ENCODE data around the gene PAPOLB. TPM values are rescaled to one million over a fixed set of nuclear protein-coding genes. Genes with fewer than 3 reads are reported as not detected.

PAPOLB gene
- total RNA-seq, 4 donors from 2014 or later, result 0.38 TPM; not detected in 3

DNA sequence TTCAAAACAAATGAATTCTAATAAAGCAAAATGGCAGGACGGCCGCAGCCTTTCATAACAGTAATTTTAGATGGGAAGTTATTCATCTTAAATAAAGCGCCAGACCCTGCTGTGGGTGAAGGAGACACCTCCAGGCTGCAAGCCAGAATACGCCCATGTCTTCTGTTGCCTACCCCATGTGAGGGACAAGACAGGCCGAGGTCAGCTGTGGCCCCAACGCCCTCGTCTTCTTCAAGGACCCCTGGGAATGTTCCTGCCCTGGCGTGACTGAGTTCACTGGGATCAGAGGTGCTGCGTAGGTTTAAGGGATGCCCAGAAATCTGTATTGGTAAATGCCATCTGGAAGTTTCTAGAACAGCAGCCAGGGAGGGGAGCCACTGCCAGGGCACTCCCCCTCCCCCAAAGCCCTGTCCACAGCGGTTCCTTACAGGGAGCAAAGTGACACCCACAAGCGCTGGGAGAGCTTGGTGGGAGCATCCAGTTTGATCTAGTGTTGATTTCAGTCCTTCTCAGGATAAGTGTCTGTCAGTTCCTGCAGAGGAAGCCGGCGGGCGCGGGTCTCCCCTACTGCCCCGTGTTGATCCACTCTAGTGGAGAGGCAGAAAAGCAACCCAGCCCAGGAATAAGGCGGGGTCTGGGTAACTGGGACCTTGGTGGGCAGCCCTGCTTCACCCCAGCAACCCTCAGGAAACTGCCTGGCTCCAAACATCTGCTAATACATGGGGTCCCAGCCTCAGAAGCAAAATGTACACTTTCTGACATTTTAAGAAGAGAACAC is 20.6 kb downstream of the PAPOLB start:
- H3K36me3 ChIP-seq, result no peaks in the 10 kb centered on the region
- H3K27ac ChIP-seq, result no peak overlapping the region
- peaks cover 0 to 15% (median 0%) of the 10 kb centered on the region in 4 donors for H3K27me3 ChIP-seq
- WGBS, 2 donors, result 90 to 92% methylated on average over 10 to 11 of the region's 17 CpGs
- no peak for DNase-seq
- H3K4me3 ChIP-seq, result no peak overlapping the region
- no peaks in the 10 kb centered on the region for H3K9me3 ChIP-seq
- TF ChIP-seq POLR2A (IDR thresholded peaks at IDR 0.05), result no peak
- TF ChIP-seq, protein P1, sequence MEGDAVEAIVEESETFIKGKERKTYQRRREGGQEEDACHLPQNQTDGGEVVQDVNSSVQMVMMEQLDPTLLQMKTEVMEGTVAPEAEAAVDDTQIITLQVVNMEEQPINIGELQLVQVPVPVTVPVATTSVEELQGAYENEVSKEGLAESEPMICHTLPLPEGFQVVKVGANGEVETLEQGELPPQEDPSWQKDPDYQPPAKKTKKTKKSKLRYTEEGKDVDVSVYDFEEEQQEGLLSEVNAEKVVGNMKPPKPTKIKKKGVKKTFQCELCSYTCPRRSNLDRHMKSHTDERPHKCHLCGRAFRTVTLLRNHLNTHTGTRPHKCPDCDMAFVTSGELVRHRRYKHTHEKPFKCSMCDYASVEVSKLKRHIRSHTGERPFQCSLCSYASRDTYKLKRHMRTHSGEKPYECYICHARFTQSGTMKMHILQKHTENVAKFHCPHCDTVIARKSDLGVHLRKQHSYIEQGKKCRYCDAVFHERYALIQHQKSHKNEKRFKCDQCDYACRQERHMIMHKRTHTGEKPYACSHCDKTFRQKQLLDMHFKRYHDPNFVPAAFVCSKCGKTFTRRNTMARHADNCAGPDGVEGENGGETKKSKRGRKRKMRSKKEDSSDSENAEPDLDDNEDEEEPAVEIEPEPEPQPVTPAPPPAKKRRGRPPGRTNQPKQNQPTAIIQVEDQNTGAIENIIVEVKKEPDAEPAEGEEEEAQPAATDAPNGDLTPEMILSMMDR (IDR thresholded peaks at IDR 0.05), result no peak
- intact Hi-C loops (cut with DNase I), result no loop called here
- no peaks in the 10 kb centered on the region for H3K4me1 ChIP-seq

- Histone ChIP-seq H3K4me1 (no peaks in the 10 kb centered on the region), H3K36me3 (peaks cover 0 to 9% (median 0%) of the 10 kb centered on the region in 3 donors), H3K9me3 (no peaks in the 10 kb centered on the region), H3K4me3 (no peak overlapping the region), H3K27me3 (peaks cover 0 to 6% (median 0%) of the 10 kb centered on the region in 4 donors), H3K27ac (no peak overlapping the region)
- WGBS, 2 donors, result 100% methylated on average over 1 of the region's 16 CpGs; no CpG with 5 or more reads in 1 of the 2 donors
- no peak for TF ChIP-seq POLR2A (IDR thresholded peaks at IDR 0.05)
- TF ChIP-seq, protein P1 (IDR thresholded peaks at IDR 0.05), result no peak
- no peak for DNase-seq
- intact Hi-C loops (cut with DNase I), result no loop called here
These were observed 21.7 kb downstream of the PAPOLB start for GRCh38 chr7:4840079-4840501.

DNA sequence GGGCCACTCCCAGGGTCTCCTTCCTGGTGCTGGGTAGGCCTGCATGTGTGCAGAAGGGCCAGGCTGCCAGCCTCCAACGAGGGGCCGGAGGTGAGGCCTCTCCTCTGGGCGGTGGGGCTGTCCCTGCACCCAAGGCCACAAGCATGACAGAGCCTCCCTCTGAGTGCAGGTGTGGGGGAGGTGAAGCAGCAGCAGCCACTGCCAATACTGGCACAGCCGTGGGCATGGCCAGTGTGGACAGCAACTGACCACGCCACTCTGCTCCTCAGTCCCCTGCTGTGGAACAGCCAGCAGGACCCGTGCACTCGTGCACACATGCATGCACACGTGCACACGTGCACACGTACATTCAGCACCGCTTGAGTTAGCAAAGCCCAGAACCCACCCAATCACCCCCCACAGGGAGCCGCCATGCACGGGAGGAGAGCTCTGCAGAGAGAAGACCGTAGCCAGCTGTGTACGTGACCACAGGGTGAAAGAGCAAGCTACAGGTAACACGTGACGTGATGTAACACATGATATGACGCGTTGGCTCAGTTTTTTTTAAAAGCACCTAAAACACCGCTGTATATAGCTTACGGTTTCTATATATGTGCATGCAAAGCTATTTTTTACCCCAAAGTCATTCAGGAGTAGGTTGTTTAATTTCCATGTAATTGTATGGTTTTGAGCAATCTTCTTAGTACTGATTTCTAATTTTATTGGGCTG is 23.1 kb downstream of the PAPOLB start:
- DNase-seq, result no peak
- TF ChIP-seq, protein P1 (IDR thresholded peaks at IDR 0.05), result no peak
- no peak for TF ChIP-seq POLR2A (IDR thresholded peaks at IDR 0.05)
- H3K9me3 ChIP-seq, result no peaks in the 10 kb centered on the region
- no peak overlapping the region for H3K27ac ChIP-seq
- intact Hi-C loops (cut with DNase I), result no loop called here
- 88 to 89% methylated on average over 13 to 17 of the region's 21 CpGs for WGBS, 2 donors
- H3K27me3 ChIP-seq, result no peaks in the 10 kb centered on the region
- H3K4me1 ChIP-seq, result no peaks in the 10 kb centered on the region
- peaks cover 0 to 15% (median 0%) of the 10 kb centered on the region in 3 donors for H3K36me3 ChIP-seq
- no peak overlapping the region for H3K4me3 ChIP-seq

- no peak overlapping the region for H3K27ac ChIP-seq
- intact Hi-C loops (cut with DNase I), result no loop called here
These were observed 23.8 kb downstream of the PAPOLB start for GRCh38 chr7:4837803-4838625.

More at GRCh38 chr7:4837803-4838625, 23.8 kb downstream of the PAPOLB start:
- Histone ChIP-seq H3K9me3 (no peaks in the 10 kb centered on the region), H3K4me1 (no peaks in the 10 kb centered on the region), H3K36me3 (peaks cover 0 to 15% (median 0%) of the 10 kb centered on the region in 3 donors), H3K4me3 (no peak overlapping the region), H3K27me3 (no peaks in the 10 kb centered on the region)
- TF ChIP-seq, protein P1 (IDR thresholded peaks at IDR 0.05), result no peak
- TF ChIP-seq POLR2A (IDR thresholded peaks at IDR 0.05), result no peak
- 72 to 84% methylated on average over 5 of the region's 30 CpGs for WGBS, 2 donors
- no peak for DNase-seq

Data from esophagus squamous epithelium (tissue), 5 donors.